HEK293T (cell line): ENCODE data around the gene GPR33.

Experiments used
- ARNT ChIP-seq: fragments of 450-650 bp; IDR thresholded peaks from 2 replicates; pipeline ENCODE4 v1.6.1; 2017; ENCODE audit warnings: mild to moderate bottlenecking
- BHLHE40 ChIP-seq: fragments of 450-650 bp; IDR thresholded peaks from 2 replicates; pipeline ENCODE4 v1.6.1; 2016; ENCODE audit warnings: mild to moderate bottlenecking, moderate library complexity, borderline replicate concordance
- ELF4 ChIP-seq: fragments of 450-650 bp; IDR thresholded peaks from 2 replicates; pipeline ENCODE4 v1.6.1; 2017; ENCODE audit warnings: antibody characterized with exemption
- FOXK2 ChIP-seq: fragments of 450-650 bp; IDR thresholded peaks from 2 replicates; pipeline ENCODE4 v1.6.1; 2016; ENCODE audit warnings: mild to moderate bottlenecking
- FOXM1 ChIP-seq: fragments of 450-650 bp; IDR thresholded peaks from 2 replicates; pipeline ENCODE4 v1.6.1; 2017; ENCODE audit warnings: mild to moderate bottlenecking, borderline replicate concordance
- SP1 ChIP-seq: fragments of 450-650 bp; IDR thresholded peaks from 2 replicates; pipeline ENCODE4 v1.6.1; 2017
- TARDBP ChIP-seq: fragments of 450-650 bp; IDR thresholded peaks from 2 replicates; pipeline ENCODE4 v1.6.1; 2016
- ZNF384 ChIP-seq: fragments of 450-650 bp; IDR thresholded peaks from 2 replicates; pipeline ENCODE4 v1.6.1; 2016
- TF ChIP-seq, protein P1 (sequence below): fragments of 450-650 bp; IDR thresholded peaks from 2 replicates; pipeline ENCODE4 v1.6.1; 2016

DNA sequence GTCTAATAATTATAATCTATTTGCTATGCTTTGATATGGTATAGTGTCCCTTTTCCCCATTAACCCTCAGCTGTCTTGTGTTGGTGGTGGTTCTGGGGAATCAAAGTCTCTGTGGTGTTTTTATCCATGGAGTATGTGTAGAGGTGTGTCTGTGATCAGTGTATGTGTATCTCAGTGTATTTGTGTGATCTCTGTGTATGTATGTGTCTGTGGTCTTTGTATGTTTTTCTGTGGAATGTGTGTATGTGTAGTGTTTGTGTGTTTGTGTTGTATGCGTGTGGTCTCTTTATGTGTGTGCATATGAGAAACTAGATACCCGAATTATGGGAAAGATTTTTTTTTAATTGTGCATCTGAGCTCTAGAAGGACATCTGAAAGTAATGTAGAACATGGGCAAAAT is 1.1 kb downstream of the GPR33 start:
- TF ChIP-seq BHLHE40, result no peak
- TF ChIP-seq, protein P1, sequence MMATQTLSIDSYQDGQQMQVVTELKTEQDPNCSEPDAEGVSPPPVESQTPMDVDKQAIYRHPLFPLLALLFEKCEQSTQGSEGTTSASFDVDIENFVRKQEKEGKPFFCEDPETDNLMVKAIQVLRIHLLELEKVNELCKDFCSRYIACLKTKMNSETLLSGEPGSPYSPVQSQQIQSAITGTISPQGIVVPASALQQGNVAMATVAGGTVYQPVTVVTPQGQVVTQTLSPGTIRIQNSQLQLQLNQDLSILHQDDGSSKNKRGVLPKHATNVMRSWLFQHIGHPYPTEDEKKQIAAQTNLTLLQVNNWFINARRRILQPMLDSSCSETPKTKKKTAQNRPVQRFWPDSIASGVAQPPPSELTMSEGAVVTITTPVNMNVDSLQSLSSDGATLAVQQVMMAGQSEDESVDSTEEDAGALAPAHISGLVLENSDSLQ, result no peak
- TF ChIP-seq SP1, result no peak
- no peak for TF ChIP-seq ELF4
- no peak for TF ChIP-seq ZNF384
- TF ChIP-seq ARNT, result no peak
- no peak for TF ChIP-seq FOXK2
- TF ChIP-seq FOXM1, result no peak
- TF ChIP-seq TARDBP, result no peak
